SW480 (cell line): ENCODE results near the gene XPNPEP1.
A peak's percentile ranks its signal among the peaks of the same experiment; 100 is the strongest.
"Not testable (repeated sequence)": the region's sequence is repeated elsewhere in the genome, so short reads cannot be mapped to it uniquely, and the experiment has no call there.

ENCODE experiments used
- DNase-seq: peaks from one replicate; pipeline ENCODE4 v3.0.0-alpha.2; 2016; ENCODE audit warnings: low spot score

XPNPEP1 gene

GRCh38 chr10:109924087-109924486 lies 776 bp upstream of the XPNPEP1 start:
- no peak for DNase-seq

- peak; percentile 9 for DNase-seq
Observed at GRCh38 chr10:109922358-109922975, 844 bp downstream of the XPNPEP1 start.

- no peak for DNase-seq
Observed at GRCh38 chr10:109920016-109920415, 3.3 kb downstream of the XPNPEP1 start.

- no peak for DNase-seq
Observed at GRCh38 chr10:109919220-109919619, 4.1 kb downstream of the XPNPEP1 start.

- DNase-seq, result not testable (repeated sequence)
Observed at GRCh38 chr10:109918707-109919106, 4.6 kb downstream of the XPNPEP1 start.

- no peak for DNase-seq
Observed at GRCh38 chr10:109915566-109915965, 7.7 kb downstream of the XPNPEP1 start.

- peak; percentile 54 for DNase-seq
Observed at GRCh38 chr10:109914966-109915365, 8.3 kb downstream of the XPNPEP1 start.

GRCh38 chr10:109913306-109913892 lies 9.9 kb downstream of the XPNPEP1 start:
- no peak for DNase-seq

- no peak for DNase-seq
Observed at GRCh38 chr10:109912335-109913281, 10.7 kb downstream of the XPNPEP1 start.

- no peak for DNase-seq
Observed at GRCh38 chr10:109911903-109912302, 11.4 kb downstream of the XPNPEP1 start.

- DNase-seq, result no peak
Observed at GRCh38 chr10:109906316-109906715, 17.0 kb downstream of the XPNPEP1 start.

- DNase-seq, result no peak
Observed at GRCh38 chr10:109904397-109904796, 18.9 kb downstream of the XPNPEP1 start.

GRCh38 chr10:109902992-109903947 lies 20.0 kb downstream of the XPNPEP1 start:
- DNase-seq, result no peak

GRCh38 chr10:109899356-109900331 lies 23.7 kb downstream of the XPNPEP1 start:
- DNase-seq, result no peak

- DNase-seq, result no peak
Observed at GRCh38 chr10:109898666-109899355, 24.5 kb downstream of the XPNPEP1 start.

- DNase-seq, result no peak
Observed at GRCh38 chr10:109898007-109898406, 25.3 kb downstream of the XPNPEP1 start.

GRCh38 chr10:109895848-109896247 lies 27.5 kb downstream of the XPNPEP1 start:
- no peak for DNase-seq

- no peak for DNase-seq
Observed at GRCh38 chr10:109895095-109895818, 28.1 kb downstream of the XPNPEP1 start.

- no peak for DNase-seq
Observed at GRCh38 chr10:109894516-109894915, 28.8 kb downstream of the XPNPEP1 start.
